Activated CD8-positive, alpha-beta T cell treated with anti-CD3 and anti-CD28 coated beads for 36 hours (primary cell): ENCODE results near the gene SLC6A13. TPM values are rescaled to one million over a fixed set of nuclear protein-coding genes. Genes with fewer than 3 reads are reported as not detected.

Source experiments
- ATAC-seq: fragments of 200-7000 bp; cut with Tn5 transposase; one replicate; pipeline ENCODE4 v1.10.0; 2021; ENCODE audit warnings: mild to moderate bottlenecking, moderate library complexity
- CTCF ChIA-PET: fragments of 350-600 bp; sonication (Branson Sonifier 250); formaldehyde crosslinking; loops from one replicate; lab custom pipeline; 2021; ENCODE audit warnings: antibody characterized with exemption; lab: Charles Lee
- POLR2A ChIA-PET: fragments of 350-600 bp; sonication (Branson Sonifier 250); formaldehyde crosslinking; loops from one replicate; lab custom pipeline; 2021; ENCODE audit warnings: antibody characterized with exemption; lab: Charles Lee
- DNase-seq: peaks from one replicate; pipeline ENCODE4 v3.0.0-alpha.2; 2020
- H3K27ac Mint-ChIP-seq: one replicate; pipeline ENCODE4 v1.8.0; 2021; ENCODE audit warnings: mild to moderate bottlenecking, mixed read lengths
- H3K27me3 Mint-ChIP-seq: one replicate; pipeline ENCODE4 v1.8.0; 2021; ENCODE audit warnings: mixed read lengths
- H3K36me3 Mint-ChIP-seq: one replicate; pipeline ENCODE4 v1.8.0; 2021; ENCODE audit warnings: low read depth, mixed read lengths
- H3K4me1 Mint-ChIP-seq: one replicate; pipeline ENCODE4 v1.8.0; 2021; ENCODE audit warnings: low read depth, mixed read lengths
- H3K4me3 Mint-ChIP-seq: one replicate; pipeline ENCODE4 v1.8.0; 2021; ENCODE audit warnings: mild to moderate bottlenecking, moderate library complexity, mixed read lengths
- H3K9me3 Mint-ChIP-seq: one replicate; pipeline ENCODE4 v1.8.0; 2021; ENCODE audit warnings: mixed read lengths
- intact Hi-C: fragments of 100-400 bp; cut with micrococcal nuclease; formaldehyde crosslinking; loops from one replicate; pipeline ENCODE4 v1.10.0; 2022
- total RNA-seq, 2 experiments: library from RNA; stranded (reverse); gene quantifications; one replicate each; pipeline ENCODE4 v1.2.3, GENCODE V29; 2021
- TF ChIP-seq, protein P1 (sequence below): fragments of 200-600 bp; IDR thresholded peaks from one replicate; pipeline ENCODE4 v1.8.0; 2022; ENCODE audit warnings: antibody characterized with exemption, mild to moderate bottlenecking

SLC6A13 gene
- total RNA-seq, 2 experiments from 2014 or later: not detected

DNA sequence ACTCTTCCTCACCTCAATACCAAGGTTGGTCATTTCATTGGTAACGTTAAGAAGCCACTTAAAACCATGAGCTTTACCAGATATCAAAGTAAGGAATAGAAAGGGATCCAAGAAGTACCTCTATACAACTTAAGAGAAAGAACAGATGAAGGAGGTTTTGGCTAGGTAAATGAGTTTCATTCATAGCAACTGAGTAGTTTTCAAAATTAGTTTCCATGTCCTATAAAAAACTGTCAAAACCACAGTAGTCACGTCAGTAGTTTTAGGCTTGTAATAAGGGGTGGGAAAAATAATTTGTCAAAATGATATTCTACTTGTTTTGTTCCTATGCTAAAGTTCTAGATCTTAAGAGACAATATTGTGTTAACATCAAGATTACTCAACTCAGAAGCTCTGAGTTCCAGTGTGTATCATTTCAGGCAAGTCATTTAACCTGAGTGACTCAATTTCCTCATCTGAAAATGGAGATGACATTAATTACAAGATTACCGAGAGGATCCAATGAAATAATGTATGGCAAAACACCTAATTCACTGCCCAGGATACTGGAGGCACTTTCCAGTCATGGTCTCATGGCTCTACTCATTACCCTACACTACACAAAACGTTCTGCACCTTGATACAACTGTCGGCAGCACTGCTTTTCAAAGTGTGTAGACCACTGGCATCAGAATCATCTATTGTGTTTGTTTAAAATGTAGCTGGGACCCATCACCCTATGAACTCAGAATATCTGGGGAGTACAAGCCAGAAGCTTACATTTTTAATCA is 24.1 kb upstream of the SLC6A13 start:
- no peak overlapping the region for H3K4me3 Mint-ChIP-seq

DNA sequence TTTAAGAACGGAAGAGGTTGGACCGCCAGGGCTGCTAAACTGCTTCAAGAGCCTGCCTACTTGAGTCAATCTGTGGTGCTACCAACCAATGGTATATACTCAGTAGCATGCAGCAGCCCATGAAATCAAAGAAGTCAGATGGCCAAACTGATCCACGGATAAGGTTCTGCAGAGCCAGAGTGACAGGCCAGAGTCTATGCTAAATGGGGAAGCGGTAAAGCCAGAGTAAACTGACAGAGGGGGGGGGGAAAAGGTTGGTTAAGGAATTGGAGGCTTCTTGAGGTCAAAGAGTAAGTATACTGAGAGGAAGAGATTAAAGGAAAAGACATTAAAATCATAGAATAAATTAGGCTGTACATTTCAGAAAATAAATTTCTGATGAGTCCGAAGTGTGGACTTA is 15.4 kb upstream of the SLC6A13 start:
- CTCF ChIA-PET: no interaction called here
- intact Hi-C loops: no loop called here
- POLR2A ChIA-PET: interaction anchor here (1.2 kb wide), 1 partner anchor 9 kb away, joined by 3 read pairs; no protein-coding TSS in a partner anchor
- Mint-ChIP-seq H3K4me3 (no peak overlapping the region), H3K27me3 (no peaks in the 10 kb centered on the region), H3K36me3 (peaks cover 8% of the 10 kb centered on the region), H3K9me3 (no peaks in the 10 kb centered on the region), H3K4me1 (peaks cover 3% of the 10 kb centered on the region), H3K27ac (no peak overlapping the region)
- TF ChIP-seq, protein P1, sequence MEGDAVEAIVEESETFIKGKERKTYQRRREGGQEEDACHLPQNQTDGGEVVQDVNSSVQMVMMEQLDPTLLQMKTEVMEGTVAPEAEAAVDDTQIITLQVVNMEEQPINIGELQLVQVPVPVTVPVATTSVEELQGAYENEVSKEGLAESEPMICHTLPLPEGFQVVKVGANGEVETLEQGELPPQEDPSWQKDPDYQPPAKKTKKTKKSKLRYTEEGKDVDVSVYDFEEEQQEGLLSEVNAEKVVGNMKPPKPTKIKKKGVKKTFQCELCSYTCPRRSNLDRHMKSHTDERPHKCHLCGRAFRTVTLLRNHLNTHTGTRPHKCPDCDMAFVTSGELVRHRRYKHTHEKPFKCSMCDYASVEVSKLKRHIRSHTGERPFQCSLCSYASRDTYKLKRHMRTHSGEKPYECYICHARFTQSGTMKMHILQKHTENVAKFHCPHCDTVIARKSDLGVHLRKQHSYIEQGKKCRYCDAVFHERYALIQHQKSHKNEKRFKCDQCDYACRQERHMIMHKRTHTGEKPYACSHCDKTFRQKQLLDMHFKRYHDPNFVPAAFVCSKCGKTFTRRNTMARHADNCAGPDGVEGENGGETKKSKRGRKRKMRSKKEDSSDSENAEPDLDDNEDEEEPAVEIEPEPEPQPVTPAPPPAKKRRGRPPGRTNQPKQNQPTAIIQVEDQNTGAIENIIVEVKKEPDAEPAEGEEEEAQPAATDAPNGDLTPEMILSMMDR: no peak
- ATAC-seq (no peak), DNase-seq (no peak)

More for the DNA sequence above, 24.1 kb upstream of the SLC6A13 start:
- Mint-ChIP-seq H3K27me3 (no peaks in the 10 kb centered on the region), H3K27ac (peak overlapping the region; percentile 69), H3K36me3 (peaks cover 53% of the 10 kb centered on the region), H3K4me1 (peaks cover 23% of the 10 kb centered on the region), H3K9me3 (no peaks in the 10 kb centered on the region)
- TF ChIP-seq, protein P1: no peak
- peak; percentile 70 for ATAC-seq
- ChIA-PET POLR2A (interaction anchor here (0.7 kb wide), 1 partner anchor 9 kb away, joined by 3 read pairs; no protein-coding TSS in a partner anchor), CTCF (interaction anchor here (1.4 to 1.5 kb wide), 2 partner anchors 12 to 67 kb away, joined by 4 read pairs; no protein-coding TSS in a partner anchor)
- no peak for DNase-seq
- intact Hi-C loops: no loop called here

DNA sequence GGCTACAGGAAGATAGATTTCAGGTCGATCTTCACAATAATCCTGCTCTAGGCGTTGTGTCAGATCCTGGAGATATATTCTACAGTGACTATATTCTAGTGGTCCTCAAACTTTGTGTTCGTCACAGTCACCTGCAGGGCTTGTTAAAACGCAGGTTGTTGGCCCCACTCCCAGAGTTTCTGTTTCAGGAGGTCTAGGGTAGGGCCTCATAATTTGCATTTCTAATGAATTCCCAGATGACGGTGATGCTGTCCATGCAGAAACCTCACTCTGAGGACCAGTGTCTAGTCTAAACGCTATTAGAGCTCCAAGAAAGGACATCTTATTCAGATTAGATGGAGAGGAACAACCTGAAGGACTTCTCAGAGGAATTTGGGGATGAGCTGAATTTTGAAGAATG is 13.2 kb upstream of the SLC6A13 start:
- ATAC-seq (no peak), DNase-seq (no peak)
- Mint-ChIP-seq H3K27me3 (no peaks in the 10 kb centered on the region), H3K4me3 (no peak overlapping the region), H3K36me3 (peaks cover 1% of the 10 kb centered on the region), H3K9me3 (no peaks in the 10 kb centered on the region), H3K27ac (no peak overlapping the region), H3K4me1 (peaks cover 3% of the 10 kb centered on the region)
- CTCF ChIA-PET: interaction anchor here (1.2 to 1.6 kb wide), 2 partner anchors 11 to 52 kb away, joined by 3 to 4 read pairs; no protein-coding TSS in a partner anchor
- TF ChIP-seq, protein P1: no peak
- POLR2A ChIA-PET: interaction anchor here (0.6 kb wide), 1 partner anchor 14 kb away, joined by 3 read pairs; no protein-coding TSS in a partner anchor
- intact Hi-C loops: no loop called here

DNA sequence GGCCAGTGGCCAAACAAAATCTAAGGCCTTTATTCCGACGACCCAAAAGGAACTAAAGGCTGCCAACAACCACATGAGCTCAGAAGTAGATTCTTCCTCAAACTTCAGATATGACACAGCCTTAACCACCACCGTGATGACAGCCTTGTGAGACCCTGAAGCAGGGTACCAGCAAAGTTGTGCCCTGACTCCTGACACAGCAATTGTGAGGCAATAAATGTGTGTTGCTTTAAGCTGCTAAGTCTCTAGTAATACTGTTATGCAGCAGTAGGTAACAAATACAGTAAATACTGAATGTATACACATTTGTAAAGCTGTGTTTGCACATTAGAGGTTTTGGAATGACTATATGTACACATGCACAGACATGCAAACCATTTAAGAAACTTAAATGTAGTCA is 10.7 kb upstream of the SLC6A13 start:
- POLR2A ChIA-PET: no interaction called here
- Mint-ChIP-seq H3K27me3 (no peaks in the 10 kb centered on the region), H3K27ac (no peak overlapping the region), H3K4me1 (peaks cover 3% of the 10 kb centered on the region), H3K36me3 (no peaks in the 10 kb centered on the region), H3K4me3 (no peak overlapping the region), H3K9me3 (no peaks in the 10 kb centered on the region)
- DNase-seq (no peak), ATAC-seq (peak; percentile 30)
- TF ChIP-seq, protein P1: no peak
- intact Hi-C loops: no loop called here
- CTCF ChIA-PET: no interaction called here

DNA sequence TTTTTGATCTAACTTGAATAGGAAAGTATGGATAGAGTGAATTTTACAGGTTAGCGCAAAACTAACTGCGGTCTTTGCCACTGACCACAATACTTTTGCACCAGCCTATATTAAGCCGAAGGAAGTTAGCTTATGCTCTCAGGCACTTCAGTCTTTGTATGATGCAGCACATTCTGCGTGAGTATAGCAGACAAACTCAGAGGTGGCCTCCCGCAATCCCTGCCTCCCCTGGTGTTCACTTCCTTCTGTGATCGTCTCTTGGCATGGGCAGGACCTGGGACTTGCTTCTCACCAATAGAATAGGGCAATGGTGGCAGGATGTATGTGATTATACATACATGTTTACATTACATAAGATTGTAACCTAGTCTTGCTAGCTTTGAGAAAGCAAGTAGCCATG is 10.3 kb upstream of the SLC6A13 start:
- POLR2A ChIA-PET: no interaction called here
- Mint-ChIP-seq H3K4me3 (no peak overlapping the region), H3K4me1 (peaks cover 3% of the 10 kb centered on the region), H3K9me3 (no peaks in the 10 kb centered on the region), H3K36me3 (no peaks in the 10 kb centered on the region), H3K27me3 (no peaks in the 10 kb centered on the region), H3K27ac (no peak overlapping the region)
- no peak for DNase-seq
- no peak for ATAC-seq
- intact Hi-C loops: no loop called here
- CTCF ChIA-PET: no interaction called here
- TF ChIP-seq, protein P1: no peak
